ENCODE measurements around the gene UBE3B. TPM values are rescaled to one million over a fixed set of nuclear protein-coding genes. Genes with fewer than 3 reads are reported as not detected.

UBE3B gene
- total RNA-seq, 1 donor from 2014 or later, result 32.6 TPM

DNA sequence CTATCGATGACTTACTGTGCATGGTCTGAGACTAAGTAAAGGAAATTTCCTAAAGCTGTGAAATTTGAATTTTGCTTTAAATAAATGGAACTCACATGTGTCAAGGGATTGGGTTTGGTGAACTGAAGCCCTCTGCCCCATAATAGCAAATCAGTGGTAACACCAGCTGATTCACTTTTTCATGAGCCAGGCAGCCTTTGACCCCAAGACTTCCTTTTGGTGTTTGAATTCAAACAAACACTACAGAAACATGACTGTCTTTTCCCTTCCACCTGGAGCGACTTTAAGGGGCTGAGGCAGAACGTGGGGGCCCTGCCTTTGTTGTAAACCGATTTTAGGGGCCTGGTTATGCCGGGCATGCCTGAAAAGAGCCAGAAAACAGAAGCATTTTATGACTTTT lies 29.2 kb upstream of the UBE3B start:
- peaks cover 16% of the 10 kb centered on the region for H3K36me3 ChIP-seq (ENCODE audit: control insufficient read depth, insufficient read depth, low read length)
- FAIRE-seq (no peak), DNase-seq (ENCODE audit: low read depth) (no peak)
- no peak overlapping the region for H3K4me3 ChIP-seq (ENCODE audit: low read depth, low read length)
- no peaks in the 10 kb centered on the region for H3K27me3 ChIP-seq (ENCODE audit: control insufficient read depth, insufficient read depth, low read length)
- TF ChIP-seq, protein P1, sequence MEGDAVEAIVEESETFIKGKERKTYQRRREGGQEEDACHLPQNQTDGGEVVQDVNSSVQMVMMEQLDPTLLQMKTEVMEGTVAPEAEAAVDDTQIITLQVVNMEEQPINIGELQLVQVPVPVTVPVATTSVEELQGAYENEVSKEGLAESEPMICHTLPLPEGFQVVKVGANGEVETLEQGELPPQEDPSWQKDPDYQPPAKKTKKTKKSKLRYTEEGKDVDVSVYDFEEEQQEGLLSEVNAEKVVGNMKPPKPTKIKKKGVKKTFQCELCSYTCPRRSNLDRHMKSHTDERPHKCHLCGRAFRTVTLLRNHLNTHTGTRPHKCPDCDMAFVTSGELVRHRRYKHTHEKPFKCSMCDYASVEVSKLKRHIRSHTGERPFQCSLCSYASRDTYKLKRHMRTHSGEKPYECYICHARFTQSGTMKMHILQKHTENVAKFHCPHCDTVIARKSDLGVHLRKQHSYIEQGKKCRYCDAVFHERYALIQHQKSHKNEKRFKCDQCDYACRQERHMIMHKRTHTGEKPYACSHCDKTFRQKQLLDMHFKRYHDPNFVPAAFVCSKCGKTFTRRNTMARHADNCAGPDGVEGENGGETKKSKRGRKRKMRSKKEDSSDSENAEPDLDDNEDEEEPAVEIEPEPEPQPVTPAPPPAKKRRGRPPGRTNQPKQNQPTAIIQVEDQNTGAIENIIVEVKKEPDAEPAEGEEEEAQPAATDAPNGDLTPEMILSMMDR (IDR thresholded peaks at IDR 0.05; ENCODE audit: insufficient read depth, low read length, severe bottlenecking), result no peak

DNA sequence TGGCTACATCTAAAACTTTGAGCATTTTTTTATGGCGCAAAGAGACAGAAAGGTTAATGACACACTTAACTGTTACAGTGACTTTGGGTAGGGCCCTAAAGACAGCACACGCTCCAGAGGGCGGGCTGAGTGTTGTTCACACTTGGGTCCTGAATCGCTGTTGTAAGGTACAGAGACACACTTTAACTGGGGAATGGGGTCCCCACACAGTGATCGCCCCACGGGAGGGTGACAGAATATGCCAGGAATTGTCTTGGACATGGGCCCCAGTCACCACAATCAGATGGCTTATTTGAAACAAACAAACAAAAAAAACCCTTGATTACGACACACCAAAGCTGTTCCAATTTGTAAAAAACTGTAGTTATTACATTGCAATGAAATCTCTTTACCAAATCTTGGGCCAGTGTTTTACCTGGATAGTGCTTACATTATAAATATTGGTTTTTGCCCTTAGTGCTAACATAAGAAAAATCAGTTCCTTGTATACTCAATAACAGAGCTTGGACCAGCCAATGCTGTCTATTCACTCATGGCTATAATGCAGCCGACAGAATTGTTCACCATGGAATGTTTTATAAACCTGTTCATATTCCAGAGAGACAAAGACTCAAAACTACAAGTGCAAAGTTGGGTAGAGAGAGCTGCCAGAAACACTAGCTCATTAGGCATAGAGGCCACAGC lies 28.6 kb upstream of the UBE3B start:
- FAIRE-seq (no peak), DNase-seq (ENCODE audit: low read depth) (no peak)
- no peak overlapping the region for H3K4me3 ChIP-seq (ENCODE audit: low read depth, low read length)
- no peaks in the 10 kb centered on the region for H3K27me3 ChIP-seq (ENCODE audit: control insufficient read depth, insufficient read depth, low read length)
- TF ChIP-seq, protein P1 (IDR thresholded peaks at IDR 0.05; ENCODE audit: insufficient read depth, low read length, severe bottlenecking), result no peak
- H3K36me3 ChIP-seq (ENCODE audit: control insufficient read depth, insufficient read depth, low read length), result peaks cover 19% of the 10 kb centered on the region

DNA sequence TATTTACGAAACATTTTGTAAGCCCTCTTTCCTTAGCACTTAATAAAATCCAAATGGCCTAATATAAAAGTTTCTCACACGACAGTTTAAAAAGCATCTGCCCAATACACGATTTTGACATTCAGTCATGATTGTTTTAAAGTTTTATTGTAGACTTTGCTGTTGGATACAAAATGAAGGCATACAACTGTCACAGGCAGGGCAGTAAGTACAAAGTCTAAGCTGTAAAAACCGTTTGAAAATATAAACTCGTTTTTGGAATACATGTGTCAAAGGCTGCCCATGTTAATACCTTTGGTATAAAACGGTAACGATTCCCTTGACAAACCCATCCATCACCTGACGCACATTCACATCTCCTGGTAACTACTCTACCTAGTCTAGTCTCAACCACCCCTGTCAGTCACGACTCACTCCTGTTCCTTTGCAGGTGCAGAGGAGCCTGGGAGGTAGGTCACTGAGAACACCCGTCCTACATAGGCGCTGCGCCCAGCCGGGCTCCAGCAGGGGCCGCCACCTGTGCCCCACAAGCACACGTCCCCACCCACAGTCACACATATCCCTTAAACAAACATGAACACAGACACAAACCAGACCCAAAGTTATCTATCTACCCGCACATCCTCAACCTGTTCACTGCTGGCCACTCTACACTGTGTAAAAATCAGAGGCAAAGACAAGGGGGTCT lies 27.4 kb upstream of the UBE3B start:
- FAIRE-seq, result no peak

DNA sequence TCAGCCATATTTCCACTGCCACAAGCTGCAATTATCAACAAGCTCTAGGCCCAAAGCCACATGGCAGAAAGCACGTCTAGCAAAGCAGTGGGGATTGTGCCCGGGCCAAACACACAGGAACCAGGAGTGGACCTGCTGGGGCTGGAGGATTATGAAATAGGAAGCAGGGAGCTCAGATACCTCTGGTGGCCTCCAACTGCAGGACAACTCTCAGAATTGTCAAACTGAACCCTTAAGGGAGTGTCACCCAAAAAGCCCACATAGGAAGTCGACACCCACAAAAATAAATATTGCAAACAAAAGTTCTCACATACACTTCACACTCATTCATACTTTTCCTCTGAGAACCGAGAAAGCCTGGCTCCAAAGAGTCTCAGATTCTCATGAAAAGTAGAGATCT lies 26.5 kb upstream of the UBE3B start:
- Histone ChIP-seq H3K4me3 (ENCODE audit: low read depth, low read length) (no peak overlapping the region), H3K36me3 (ENCODE audit: control insufficient read depth, insufficient read depth, low read length) (peaks cover 31% of the 10 kb centered on the region), H3K27me3 (ENCODE audit: control insufficient read depth, insufficient read depth, low read length) (no peaks in the 10 kb centered on the region)
- TF ChIP-seq, protein P1 (IDR thresholded peaks at IDR 0.05; ENCODE audit: insufficient read depth, low read length, severe bottlenecking), result no peak
- DNase-seq (ENCODE audit: low read depth), result no peak
- FAIRE-seq, result no peak

More for the DNA sequence above, 27.4 kb upstream of the UBE3B start:
- Histone ChIP-seq H3K36me3 (ENCODE audit: control insufficient read depth, insufficient read depth, low read length) (peaks cover 23% of the 10 kb centered on the region), H3K4me3 (ENCODE audit: low read depth, low read length) (no peak overlapping the region), H3K27me3 (ENCODE audit: control insufficient read depth, insufficient read depth, low read length) (no peaks in the 10 kb centered on the region)
- TF ChIP-seq, protein P1 (IDR thresholded peaks at IDR 0.05; ENCODE audit: insufficient read depth, low read length, severe bottlenecking), result no peak
- DNase-seq (ENCODE audit: low read depth), result no peak

DNA sequence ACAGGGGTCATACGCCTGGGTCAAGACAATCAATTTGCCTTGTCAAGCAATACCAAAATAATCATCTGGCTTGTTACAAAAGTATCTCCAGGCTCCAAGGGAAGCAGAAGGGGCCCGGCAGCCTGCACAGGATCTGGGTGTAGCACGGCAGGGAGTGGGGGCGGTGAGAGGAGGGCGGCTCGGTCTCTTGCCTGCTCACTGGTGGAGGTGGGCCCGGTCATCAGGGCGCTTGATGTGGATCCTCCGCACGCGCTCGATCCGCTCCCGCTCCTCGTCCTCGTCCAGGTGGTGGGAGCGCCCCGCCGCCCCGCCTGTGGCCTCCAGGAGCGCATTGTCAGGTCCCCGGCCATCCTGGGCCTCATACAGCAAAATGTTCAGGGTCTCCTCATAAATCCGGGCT lies 26.0 kb upstream of the UBE3B start:
- TF ChIP-seq, protein P1 (IDR thresholded peaks at IDR 0.05; ENCODE audit: insufficient read depth, low read length, severe bottlenecking), result no peak

More for the DNA sequence above, 26.0 kb upstream of the UBE3B start:
- no peak for DNase-seq (ENCODE audit: low read depth)
- FAIRE-seq, result no peak
- no peak overlapping the region for H3K4me3 ChIP-seq (ENCODE audit: low read depth, low read length)
- H3K36me3 ChIP-seq (ENCODE audit: control insufficient read depth, insufficient read depth, low read length), result peaks cover 33% of the 10 kb centered on the region
- no peaks in the 10 kb centered on the region for H3K27me3 ChIP-seq (ENCODE audit: control insufficient read depth, insufficient read depth, low read length)

Measured in bronchial epithelial cell (primary cell).